Amniotic epithelial cell (primary cell): ENCODE data around the gene LCK.
"Not testable (repeated sequence)": the region's sequence is repeated elsewhere in the genome, so short reads cannot be mapped to it uniquely, and the experiment has no call there.

ENCODE experiments used
- DNase-seq: peaks from one replicate; pipeline ENCODE4 v3.0.0-alpha.2; 2010; ENCODE audit warnings: low read depth

The LCK gene

DNA sequence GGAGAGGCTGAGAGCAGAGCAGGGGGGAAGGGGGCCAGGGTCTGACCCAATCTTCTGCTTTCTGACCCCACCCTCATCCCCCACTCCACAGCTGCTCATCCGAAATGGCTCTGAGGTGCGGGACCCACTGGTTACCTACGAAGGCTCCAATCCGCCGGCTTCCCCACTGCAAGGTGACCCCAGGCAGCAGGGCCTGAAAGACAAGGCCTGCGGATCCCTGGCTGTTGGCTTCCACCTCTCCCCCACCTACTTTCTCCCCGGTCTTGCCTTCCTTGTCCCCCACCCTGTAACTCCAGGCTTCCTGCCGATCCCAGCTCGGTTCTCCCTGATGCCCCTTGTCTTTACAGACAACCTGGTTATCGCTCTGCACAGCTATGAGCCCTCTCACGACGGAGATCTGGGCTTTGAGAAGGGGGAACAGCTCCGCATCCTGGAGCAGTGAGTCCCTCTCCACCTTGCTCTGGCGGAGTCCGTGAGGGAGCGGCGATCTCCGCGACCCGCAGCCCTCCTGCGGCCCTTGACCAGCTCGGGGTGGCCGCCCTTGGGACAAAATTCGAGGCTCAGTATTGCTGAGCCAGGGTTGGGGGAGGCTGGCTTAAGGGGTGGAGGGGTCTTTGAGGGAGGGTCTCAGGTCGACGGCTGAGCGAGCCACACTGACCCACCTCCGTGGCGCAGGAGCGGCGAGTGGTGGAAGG is 23.7 kb downstream of the LCK start:
- DNase-seq = no peak

DNA sequence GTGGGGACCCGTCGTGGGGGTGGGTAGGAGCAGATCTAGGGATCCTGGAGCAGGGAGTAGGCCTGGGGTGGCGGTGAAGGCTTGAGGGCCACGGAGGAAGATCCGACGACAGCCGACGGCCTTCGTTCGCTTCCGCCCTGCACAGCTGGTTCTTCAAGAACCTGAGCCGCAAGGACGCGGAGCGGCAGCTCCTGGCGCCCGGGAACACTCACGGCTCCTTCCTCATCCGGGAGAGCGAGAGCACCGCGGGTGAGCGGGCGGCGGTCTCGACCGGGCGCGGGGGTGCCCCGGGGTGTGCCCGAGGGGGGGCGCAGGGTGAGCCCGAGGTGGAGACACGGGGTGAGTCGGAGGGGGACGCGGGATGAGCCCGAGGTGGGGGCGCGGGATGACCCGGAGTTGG is 24.4 kb downstream of the LCK start:
- DNase-seq = peak; percentile 15

DNA sequence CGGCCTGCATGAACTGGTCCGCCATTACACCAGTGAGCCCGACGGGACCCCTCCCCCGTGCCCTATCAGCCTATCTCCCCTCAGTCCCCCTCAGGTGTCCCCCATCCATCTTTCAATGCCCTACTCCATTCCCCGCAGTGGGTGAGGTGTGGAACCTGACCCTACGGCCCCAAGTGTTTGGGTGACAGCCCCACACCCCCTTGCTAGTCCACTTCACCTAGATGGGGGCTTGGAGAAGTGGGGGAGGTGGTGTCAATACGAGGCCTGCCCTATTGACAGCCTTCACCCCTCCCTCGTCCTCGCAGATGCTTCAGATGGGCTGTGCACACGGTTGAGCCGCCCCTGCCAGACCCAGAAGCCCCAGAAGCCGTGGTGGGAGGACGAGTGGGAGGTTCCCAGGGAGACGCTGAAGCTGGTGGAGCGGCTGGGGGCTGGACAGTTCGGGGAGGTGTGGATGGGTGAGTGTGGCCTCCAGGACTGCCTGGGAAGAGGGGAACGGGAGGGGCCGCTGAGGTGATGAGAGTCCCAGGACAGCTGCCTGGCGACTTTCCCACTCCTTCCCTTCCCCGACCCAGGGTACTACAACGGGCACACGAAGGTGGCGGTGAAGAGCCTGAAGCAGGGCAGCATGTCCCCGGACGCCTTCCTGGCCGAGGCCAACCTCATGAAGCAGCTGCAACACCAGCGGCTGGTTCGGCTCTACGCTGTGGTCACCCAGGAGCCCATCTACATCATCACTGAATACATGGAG is 25.1 kb downstream of the LCK start:
- no peak for DNase-seq

DNA sequence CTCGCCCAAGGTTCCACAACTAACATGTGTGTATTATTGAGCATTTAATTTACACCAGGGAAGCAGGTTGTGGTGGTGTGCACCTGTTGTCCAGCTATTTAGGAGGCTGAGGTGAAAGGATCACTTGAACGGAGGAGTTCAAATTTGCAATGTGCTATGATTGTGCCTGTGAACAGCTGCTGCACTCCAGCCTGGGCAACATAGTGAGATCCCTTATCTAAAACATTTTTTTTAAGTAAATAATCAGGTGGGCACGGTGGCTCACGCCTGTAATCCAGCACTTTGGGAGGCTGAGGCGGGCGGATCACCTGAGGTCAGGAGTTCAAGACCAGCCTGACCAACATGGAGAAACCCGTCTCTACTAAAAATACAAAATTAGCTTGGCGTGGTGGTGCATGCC is 33.7 kb downstream of the LCK start:
- DNase-seq = not testable (repeated sequence)

DNA sequence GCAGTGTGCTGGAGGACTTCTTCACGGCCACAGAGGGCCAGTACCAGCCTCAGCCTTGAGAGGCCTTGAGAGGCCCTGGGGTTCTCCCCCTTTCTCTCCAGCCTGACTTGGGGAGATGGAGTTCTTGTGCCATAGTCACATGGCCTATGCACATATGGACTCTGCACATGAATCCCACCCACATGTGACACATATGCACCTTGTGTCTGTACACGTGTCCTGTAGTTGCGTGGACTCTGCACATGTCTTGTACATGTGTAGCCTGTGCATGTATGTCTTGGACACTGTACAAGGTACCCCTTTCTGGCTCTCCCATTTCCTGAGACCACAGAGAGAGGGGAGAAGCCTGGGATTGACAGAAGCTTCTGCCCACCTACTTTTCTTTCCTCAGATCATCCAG is 34.6 kb downstream of the LCK start:
- no peak for DNase-seq

DNA sequence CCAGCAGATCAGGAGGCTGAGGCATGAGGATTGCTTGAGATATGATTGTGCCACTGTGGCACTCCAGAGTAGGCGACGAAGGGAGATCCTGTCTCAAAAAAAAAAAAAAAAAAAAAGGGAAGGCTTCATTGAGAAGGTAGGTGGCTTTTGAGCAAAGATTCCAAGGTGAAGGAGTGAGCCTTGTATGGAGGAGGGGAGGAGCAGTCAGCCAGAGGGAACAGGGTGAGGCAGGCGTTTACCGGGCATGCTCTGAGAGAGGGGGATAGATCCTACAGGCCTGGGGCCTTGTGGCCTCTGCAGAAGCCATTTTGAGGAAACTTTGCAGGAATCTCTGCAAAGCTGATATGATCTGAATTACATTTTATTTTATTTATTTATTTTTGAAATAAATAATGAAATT is 35.7 kb downstream of the LCK start:
- no peak for DNase-seq

DNA sequence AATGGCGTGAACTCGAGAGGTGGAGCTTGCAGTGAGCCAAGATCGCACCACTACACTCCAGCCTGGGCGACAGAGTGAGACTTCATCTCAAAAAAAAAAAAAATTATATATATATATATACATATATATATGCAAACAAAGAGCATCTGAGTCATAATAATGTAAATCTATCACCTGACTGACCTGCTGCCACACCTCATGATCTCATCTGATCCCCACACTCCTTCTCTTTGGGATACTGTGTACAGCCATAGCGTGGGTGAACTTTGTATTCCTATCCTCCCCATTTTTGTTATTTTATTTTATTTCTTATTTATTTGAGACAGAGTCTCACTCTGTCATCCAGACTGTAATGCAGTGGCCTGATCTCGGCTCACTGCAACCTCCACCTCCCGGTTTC is 38.2 kb downstream of the LCK start:
- DNase-seq = no peak

DNA sequence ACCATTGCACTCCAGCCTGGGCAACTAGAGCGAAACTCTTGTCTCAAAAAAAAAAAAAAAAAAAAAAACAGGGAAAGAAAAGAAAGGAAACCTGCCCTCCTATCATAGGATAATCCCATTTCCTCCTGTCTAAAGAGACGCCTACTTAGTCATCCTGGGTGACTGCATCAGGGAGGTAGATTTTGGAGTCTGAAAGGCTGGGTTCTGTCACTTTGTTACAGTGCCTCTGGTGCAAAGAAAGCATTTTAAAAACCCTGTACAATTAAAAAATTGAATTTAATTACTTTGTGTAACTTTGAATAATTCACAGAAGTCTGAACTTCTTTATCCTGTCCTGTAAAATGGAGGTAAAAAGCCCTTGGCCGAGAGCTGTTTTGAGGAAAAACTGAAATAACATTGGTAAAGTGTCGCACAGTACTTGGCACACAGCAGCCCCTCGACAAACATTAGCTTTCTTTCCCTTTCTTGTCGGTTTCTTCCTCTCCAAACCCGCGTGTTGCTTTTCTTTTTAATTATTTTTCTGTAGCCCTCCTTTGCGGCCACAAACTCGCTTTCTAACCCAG is 40.2 kb downstream of the LCK start:
- peak; percentile 40 for DNase-seq

DNA sequence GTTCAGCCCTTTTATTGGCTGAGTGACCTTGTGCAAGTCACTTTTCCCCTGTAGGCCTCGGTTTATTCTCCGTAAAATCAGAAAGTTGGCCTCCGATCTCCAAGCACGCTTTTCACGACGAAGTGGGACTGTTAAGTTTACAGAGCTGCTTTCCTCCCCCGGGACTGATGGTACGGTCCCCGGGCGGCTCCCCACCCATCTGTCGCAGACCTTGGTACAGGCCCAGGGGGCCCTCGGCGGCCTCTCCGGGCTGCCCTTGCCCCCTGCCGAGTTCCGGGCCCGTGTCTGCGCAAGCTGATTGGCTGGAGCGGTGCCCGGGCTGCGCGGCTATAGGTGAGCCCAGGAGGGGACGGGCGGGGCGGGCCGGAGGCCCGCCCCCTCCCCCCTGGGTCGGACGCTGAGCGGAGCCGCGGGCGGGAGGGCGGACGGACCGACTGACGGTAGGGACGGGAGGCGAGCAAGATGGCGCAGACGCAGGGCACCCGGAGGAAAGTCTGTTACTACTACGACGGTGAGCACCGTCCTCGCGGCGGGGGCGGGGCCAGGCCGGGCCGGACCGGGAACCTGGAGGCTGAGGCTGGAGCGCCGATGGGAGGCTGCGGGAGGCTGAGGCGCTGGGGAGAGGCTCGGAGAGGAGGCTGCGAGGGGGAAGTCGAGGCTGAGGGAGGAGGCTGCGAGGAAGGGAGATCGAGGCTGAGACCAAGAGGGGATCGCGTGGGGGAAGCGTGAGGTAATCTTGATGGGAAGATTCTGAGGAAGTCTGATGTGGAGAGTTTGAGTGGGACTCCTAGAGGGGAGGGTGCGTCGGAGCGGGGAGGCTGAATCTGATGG is 40.9 kb downstream of the LCK start, which contains the start of gene HDAC1:
Gene HDAC1 (plus strand): TSS at position 376 of the 831 bp plus-strand sequence. CDS start 87 bp downstream, at position 463.
- DNase-seq = peak; percentile 94

DNA sequence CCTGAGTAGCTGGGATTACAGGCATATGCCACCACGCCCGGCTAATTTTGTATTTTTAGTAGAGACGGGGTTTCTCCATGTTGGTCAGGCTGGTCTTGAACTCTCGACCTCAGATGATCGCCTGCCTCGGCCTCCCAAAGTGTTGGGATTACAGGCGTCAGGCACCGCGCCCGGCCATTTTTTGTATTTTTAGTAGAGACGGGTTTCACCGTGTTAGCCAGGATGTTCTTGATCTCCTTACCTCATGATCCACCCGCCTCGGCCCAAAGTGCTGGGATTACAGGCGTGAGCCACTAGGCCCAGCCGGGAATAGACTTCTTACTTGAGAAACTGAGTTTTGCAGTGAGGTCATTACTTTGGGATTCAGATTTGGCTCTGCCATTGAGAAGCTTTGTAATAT is 47.1 kb downstream of the LCK start:
- DNase-seq = not testable (repeated sequence)

DNA sequence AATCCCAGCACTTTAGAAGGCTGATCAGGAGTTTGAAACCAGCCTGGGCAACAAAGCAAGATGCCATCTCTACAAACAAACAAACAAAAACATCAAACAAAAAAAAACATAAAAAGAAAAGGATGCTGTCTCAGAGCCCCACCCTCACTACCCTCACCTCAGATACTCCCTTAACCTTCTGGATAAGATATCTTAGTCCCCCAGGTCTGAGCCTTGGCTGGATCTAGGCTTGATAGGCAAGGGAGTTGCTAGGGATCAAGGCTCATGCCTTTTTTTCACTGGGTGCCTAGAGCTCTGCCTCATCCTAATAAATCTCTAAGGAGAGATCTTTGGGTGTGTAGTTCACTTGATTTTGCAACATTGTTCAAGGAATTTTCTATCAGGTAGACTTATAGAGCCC is 48.3 kb downstream of the LCK start:
- no peak for DNase-seq

DNA sequence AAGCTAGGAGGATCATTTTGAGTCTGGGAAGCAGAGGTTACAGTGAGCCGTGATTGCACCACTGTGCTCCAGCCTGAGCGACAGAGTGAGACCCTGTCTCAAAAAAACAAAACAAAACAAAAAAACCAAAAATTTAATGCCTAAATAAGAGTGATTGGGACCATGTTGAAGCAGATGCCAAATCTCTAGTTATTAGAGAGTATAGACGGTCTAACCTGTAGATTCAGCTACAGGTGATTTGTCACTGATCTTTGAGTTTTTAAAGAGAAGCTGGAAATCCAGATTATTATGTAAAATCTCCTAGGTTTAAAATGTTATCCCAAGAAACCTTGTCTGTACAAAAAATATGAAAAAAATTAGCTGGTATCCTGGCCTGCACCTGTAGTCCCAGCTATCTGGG is 52.3 kb downstream of the LCK start:
- DNase-seq = no peak

DNA sequence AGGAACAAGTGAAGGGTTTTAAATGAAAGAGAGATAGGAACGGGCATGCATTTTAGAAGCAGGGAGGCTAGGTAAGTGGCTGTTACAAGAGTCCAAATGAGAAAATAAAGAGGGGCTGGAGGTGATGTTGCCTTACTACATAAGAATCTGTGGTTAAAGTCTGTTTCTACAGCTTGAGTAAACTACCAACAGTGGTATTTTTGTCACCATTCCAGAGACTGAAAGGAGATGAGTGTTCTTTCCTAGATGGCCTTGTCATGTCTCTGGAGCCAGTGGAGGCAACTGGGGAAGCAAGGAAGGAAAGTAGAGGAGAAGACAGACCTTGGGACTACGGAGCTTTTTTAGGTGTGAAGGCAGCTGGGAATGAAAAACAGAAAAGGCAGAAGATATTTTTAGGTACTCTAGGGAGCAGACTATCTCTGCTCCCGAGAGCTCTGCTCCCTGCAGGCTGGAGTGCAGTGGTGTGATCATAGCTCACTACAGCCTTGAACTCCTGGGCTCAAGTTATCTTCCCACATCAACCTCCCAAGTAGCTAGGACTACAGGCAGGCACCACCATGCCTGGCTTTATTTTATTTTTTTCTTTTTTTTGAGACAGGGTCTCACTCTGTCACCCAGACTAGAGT is 53.0 kb downstream of the LCK start:
- DNase-seq = peak; percentile 26

DNA sequence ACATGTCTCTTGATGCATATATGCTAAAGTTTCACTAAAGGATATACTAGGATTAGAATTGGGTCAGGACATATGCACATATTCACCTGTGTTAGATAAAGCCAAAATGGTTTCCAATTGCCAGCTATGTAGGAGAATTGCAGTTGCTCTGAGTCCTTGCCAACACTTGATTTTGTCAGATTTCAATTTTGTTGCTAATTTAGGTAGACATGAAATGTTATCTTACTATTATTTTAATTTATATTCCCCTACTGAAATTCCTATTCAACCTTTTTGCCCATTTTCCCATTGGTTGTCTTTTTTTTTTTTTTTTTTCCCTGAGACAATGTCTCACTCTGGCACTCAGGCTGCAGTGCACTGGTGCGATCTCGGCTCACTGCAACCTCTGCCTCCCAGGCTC is 54.2 kb downstream of the LCK start:
- DNase-seq = no peak

DNA sequence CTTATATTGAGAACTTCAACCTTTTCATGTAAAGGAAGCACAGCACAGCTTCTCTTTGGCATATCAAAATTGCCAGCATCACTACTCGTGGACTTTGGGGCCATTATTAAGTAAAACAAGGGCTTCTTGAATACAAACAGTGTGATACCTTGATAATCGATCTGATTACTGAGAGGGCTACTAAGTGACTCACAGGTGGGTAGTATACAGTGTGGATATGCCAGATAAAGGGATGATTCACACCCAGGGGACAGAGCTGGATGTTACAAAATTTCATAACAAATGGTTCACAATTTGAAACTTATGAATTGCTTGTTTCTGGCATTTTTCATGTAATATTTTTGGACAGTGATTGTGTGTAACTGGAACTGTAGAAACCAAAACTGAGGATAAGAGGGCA is 56.3 kb downstream of the LCK start:
- peak; percentile 62 for DNase-seq

DNA sequence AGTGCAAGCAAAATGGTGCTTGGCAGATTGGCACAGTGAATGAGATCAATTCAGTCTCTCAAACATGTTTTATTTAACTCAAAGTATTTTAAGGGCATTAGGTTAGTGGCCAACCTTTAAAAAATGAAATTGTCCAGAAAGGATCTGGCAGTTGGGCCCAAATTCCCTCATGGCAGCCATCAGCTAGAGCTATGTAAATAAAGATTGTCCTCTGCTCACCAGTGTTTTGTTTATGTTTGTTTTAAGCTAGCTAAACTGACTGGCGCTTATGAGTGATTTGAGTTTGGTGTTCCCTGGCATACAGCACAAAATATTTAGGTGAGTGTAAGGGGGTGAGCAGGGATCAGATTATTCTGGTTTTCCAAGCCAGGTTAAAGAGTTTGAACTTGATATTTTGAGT is 58.9 kb downstream of the LCK start:
- DNase-seq = no peak

DNA sequence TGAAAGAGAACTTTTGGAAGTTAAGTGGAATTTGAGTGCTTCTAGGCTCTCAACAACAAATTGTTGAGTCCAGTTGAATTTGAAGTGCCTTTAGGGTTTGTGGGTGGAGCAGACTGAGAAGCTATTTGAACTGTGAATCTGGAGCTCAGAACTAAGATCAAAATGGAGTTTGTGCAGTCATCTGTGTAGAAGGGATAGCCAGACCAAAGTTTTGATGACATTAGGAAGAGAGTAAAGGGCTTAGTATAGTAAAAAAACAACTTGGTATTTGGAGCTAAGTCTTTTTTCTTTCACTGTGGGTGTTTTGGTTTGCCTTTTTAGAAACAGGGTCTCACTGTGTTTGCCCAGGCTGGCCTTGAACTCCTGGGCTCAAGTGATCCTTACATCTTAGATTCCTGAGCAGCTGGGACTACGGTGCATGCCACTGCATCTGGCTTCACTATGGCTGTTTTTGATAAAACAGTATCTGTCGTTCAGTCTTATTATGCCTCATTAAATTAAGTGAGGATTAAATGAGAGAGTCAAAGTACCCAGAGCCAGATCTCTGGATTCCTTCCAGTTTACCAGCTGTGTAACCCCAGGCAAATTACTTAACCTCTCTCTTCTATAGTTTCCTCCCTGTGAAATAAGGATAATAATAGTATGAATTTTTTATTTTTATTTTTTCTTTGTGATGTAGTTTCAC is 60.8 kb downstream of the LCK start:
- DNase-seq = no peak

DNA sequence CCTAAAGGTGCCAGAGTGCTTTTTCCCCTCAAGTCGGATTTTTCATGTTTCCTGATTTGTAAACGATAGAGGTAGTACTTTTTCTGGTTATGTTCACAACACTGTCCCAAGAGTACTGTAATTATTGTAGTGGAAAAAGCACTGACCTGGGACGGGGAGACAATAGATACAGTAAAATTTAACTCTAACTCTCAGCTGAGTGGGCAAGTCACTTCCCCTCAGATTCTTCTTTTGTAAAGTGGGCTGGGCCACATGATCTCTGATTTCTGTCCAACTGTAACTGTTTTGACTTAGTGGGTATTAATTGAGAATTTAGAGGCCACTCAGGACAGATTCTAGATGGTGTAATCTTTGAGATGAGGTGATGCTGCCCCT is 65.8 kb downstream of the LCK start:
- no peak for DNase-seq

DNA sequence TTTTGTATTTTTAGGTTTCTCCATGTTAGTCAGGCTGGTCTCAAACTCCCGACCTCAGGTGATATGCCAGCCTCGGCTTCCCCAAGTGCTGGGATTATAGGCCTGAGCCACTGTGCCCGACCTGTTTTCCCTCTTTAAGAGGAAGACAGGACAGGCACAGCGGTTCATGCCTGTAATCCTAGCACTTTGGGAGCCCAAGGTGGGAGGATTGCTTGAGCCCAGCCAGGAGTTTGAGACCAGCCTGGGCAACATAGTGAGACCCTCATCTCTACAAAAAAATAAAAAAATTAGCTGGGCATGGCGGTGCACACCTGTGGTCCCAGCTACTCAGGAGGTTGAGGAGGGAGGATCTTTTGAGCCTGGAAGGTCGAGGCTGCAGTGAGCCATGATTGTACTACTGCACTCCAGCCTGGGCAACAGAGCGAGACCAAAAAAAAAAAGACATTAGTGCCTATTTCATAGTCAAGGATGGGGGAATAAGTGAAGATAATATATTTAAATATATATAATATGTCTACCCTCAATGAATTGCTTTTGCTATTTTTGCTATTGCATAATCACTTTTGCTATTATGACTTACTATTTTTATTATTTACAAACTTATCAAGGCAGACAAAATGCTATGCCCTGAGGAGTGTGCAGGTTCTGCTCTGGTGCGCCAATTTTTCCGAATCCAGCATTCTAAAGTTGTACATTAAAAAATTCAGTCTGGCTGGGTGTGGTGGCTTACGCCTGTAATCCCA is 67.2 kb downstream of the LCK start:
- no peak for DNase-seq

DNA sequence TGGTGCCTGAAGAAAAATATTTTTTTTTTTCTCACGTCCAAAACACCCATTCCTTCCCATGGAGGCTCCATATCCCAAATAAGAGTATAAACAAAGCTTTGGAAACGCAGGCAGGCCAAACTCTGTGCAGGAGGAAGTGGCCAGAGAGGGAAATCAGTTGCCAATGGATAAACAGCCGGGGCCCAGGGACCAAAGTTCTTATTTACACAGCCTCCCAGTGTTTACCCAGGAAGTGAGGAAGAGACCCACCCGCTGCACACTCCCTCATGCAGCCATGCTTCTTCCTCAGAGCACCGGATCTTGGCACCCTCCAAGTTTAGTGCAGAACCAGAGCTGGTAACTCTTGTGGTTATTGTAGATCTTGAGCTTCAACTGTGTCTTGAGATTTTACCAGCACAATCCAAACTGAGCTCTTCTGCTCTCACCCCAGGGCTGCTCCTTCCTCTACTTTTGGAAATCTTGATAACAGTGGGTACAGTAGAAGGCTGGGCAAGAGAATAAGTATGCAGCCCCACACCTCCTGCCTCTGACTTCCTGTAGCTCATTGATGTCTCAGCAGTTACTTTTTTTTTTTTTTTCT is 70.7 kb downstream of the LCK start:
- no peak for DNase-seq
